IMR-90 (cell line): ENCODE measurements around the gene CCDC144A. TPM values are rescaled to one million over a fixed set of nuclear protein-coding genes. Genes with fewer than 3 reads are reported as not detected.

Experiments
- ATAC-seq: fragments of 200-7000 bp; cut with Tn5 transposase; 2 replicates; pipeline ENCODE4 v1.9.1; 2020; ENCODE audit warnings: low read depth, mild to moderate bottlenecking, moderate library complexity
- BruUV-seq: library from RNA; stranded (reverse); fragments of 400-500 nt; replicated peaks from 2 replicates; lab custom pipeline; 2021; lab: Mats Ljungman, UMichigan
- CTCF ChIA-PET: fragments of 300-600 bp; formaldehyde crosslinking; extraction: SDS; loops from one replicate; lab custom pipeline; 2021; ENCODE audit warnings: antibody characterized with exemption; lab: Yijun Ruan, JAX
- POLR2A ChIA-PET: fragments of 300-600 bp; sonication (Branson Sonifier 250); formaldehyde crosslinking; loops from one replicate; lab custom pipeline; 2022; ENCODE audit warnings: antibody characterized with exemption; ENCODE audit not compliant: unreplicated experiment; lab: Charles Lee
- DNase-seq: peaks from one replicate; pipeline ENCODE4 v3.0.0; 2013
- H2AFZ ChIP-seq: replicated peaks from 2 replicates; pipeline ENCODE3; 2013; ENCODE audit warnings: low read length, mild to moderate bottlenecking; ENCODE audit not compliant: poor library complexity
- H2AK5ac ChIP-seq: 2 replicates; pipeline ENCODE4 v1.6.1; 2013; ENCODE audit warnings: low read depth, low read length, inconsistent platforms
- H2AK9ac ChIP-seq: replicated peaks from 2 replicates; pipeline ENCODE3; 2013; ENCODE audit warnings: mild to moderate bottlenecking, low read depth, low read length, moderate library complexity; ENCODE audit not compliant: poor library complexity
- H2BK120ac ChIP-seq: 2 replicates; pipeline ENCODE4 v1.6.1; 2013; ENCODE audit warnings: low read depth, low read length, inconsistent platforms
- H2BK15ac ChIP-seq: 3 replicates; pipeline ENCODE4 v1.6.1; 2013; ENCODE audit warnings: low read depth, low read length, inconsistent platforms
- H2BK20ac ChIP-seq: 2 replicates; pipeline ENCODE4 v1.6.1; 2013; ENCODE audit warnings: low read depth, mild to moderate bottlenecking, inconsistent platforms, low read length, moderate library complexity
- H2BK5ac ChIP-seq: 2 replicates; pipeline ENCODE4 v1.6.1; 2013; ENCODE audit warnings: mild to moderate bottlenecking, low read depth, low read length, inconsistent platforms; ENCODE audit not compliant: poor library complexity, severe bottlenecking
- H3K14ac ChIP-seq: replicated peaks from 2 replicates; pipeline ENCODE4 v1.6.1; 2013; ENCODE audit warnings: low read depth, low read length, inconsistent platforms
- H3K18ac ChIP-seq: 2 replicates; pipeline ENCODE4 v1.6.1; 2013; ENCODE audit warnings: low read depth, low read length, control low read depth
- H3K23ac ChIP-seq: 2 replicates; pipeline ENCODE4 v1.6.1; 2013; ENCODE audit warnings: low read depth, low read length, inconsistent platforms
- H3K27ac ChIP-seq: 2 replicates; pipeline ENCODE4 v1.5.1; 2013; ENCODE audit warnings: mild to moderate bottlenecking, control low read depth, low read length; ENCODE audit not compliant: insufficient read depth
- H3K27me3 ChIP-seq: 2 replicates; pipeline ENCODE4 v1.6.1; 2013; ENCODE audit warnings: low read length; ENCODE audit not compliant: control insufficient read depth, insufficient read depth
- H3K36me3 ChIP-seq: 2 replicates; pipeline ENCODE4 v1.6.1; 2013; ENCODE audit warnings: low read length, mixed read lengths; ENCODE audit not compliant: control insufficient read depth, insufficient read depth
- H3K4ac ChIP-seq: 2 replicates; pipeline ENCODE4 v1.6.1; 2013; ENCODE audit warnings: low read depth, low read length, inconsistent platforms
- H3K4me1 ChIP-seq: 2 replicates; pipeline ENCODE4 v1.6.1; 2013; ENCODE audit warnings: low read length, mixed read lengths; ENCODE audit not compliant: control insufficient read depth, insufficient read depth
- H3K4me2 ChIP-seq: 2 replicates; pipeline ENCODE4 v1.6.1; 2013; ENCODE audit warnings: low read depth, mild to moderate bottlenecking, control low read depth, low read length, moderate library complexity
- H3K4me3 ChIP-seq: 2 replicates; pipeline ENCODE4 v1.5.1; 2013; ENCODE audit warnings: low read depth, mild to moderate bottlenecking, control low read depth, low read length, moderate library complexity; ENCODE audit not compliant: insufficient read depth
- H3K56ac ChIP-seq: 2 replicates; pipeline ENCODE4 v1.6.1; 2013; ENCODE audit warnings: low read length, inconsistent platforms; ENCODE audit not compliant: insufficient read depth; ENCODE audit errors: extremely low read depth
- H3K79me1 ChIP-seq, 2 experiments: 2 replicates each; pipeline ENCODE4 v1.6.1; 2013; ENCODE audit warnings: low read length in 2 of 2, inconsistent platforms in 1 of 2, low read depth in 1 of 2
- H3K9ac ChIP-seq: 2 replicates; pipeline ENCODE4 v1.6.1; 2013; ENCODE audit warnings: low read depth, low read length, control low read depth
- H3K9me1 ChIP-seq: 2 replicates; pipeline ENCODE4 v1.6.1; 2013; ENCODE audit warnings: low read length, inconsistent platforms; ENCODE audit not compliant: insufficient read depth
- H3K9me3 ChIP-seq: 2 replicates; pipeline ENCODE4 v1.6.1; 2013; ENCODE audit warnings: low read length; ENCODE audit not compliant: control insufficient read depth, insufficient read depth
- H4K20me1 ChIP-seq: 2 replicates; pipeline ENCODE4 v1.6.1; 2013; ENCODE audit warnings: low read length, inconsistent platforms; ENCODE audit not compliant: insufficient read depth
- H4K5ac ChIP-seq: 2 replicates; pipeline ENCODE4 v1.6.1; 2013; ENCODE audit warnings: mild to moderate bottlenecking, low read depth, low read length, control low read depth
- H4K8ac ChIP-seq, 2 experiments: 2 replicates each; pipeline ENCODE4 v1.6.1; 2013; ENCODE audit warnings: low read depth in 2 of 2, low read length in 2 of 2, control low read depth in 1 of 2, inconsistent platforms in 1 of 2
- H4K91ac ChIP-seq: 2 replicates; pipeline ENCODE4 v1.6.1; 2013; ENCODE audit warnings: low read depth, low read length, inconsistent platforms; ENCODE audit not compliant: insufficient read depth
- BHLHE40 ChIP-seq: fragments of 150-350 bp; IDR thresholded peaks from 2 replicates; pipeline ENCODE4 v1.6.1; 2016; ENCODE audit warnings: mild to moderate bottlenecking, low read depth, low read length
- CEBPB ChIP-seq: IDR thresholded peaks from 2 replicates; pipeline ENCODE4 v1.6.1; 2012; ENCODE audit warnings: low read depth, low read length, improper control_type of control experiment
- CHD1 ChIP-seq: IDR thresholded peaks from 2 replicates; pipeline ENCODE4 v1.6.1; 2012; ENCODE audit warnings: low read depth, low read length, improper control_type of control experiment
- FOS ChIP-seq: fragments of 150-350 bp; IDR thresholded peaks from 2 replicates; pipeline ENCODE4 v1.6.1; 2016; ENCODE audit warnings: low read depth, low read length
- MAFK ChIP-seq: IDR thresholded peaks from 2 replicates; pipeline ENCODE4 v1.6.1; 2012; ENCODE audit warnings: low read depth, low read length, improper control_type of control experiment
- MAZ ChIP-seq: IDR thresholded peaks from 2 replicates; pipeline ENCODE4 v1.6.1; 2012; ENCODE audit warnings: low read depth, mild to moderate bottlenecking, low read length, improper control_type of control experiment, moderate library complexity, borderline replicate concordance
- MXI1 ChIP-seq: IDR thresholded peaks from 2 replicates; pipeline ENCODE4 v1.6.1; 2012; ENCODE audit warnings: low read depth, mild to moderate bottlenecking, low read length, moderate library complexity, borderline replicate concordance
- NFE2L2 ChIP-seq: fragments of 150-350 bp; IDR thresholded peaks from 2 replicates; pipeline ENCODE4 v1.6.1; 2016; ENCODE audit warnings: low read depth, mild to moderate bottlenecking, low read length
- POLR2A ChIP-seq: IDR thresholded peaks from 2 replicates; pipeline ENCODE4 v1.6.1; 2012; ENCODE audit warnings: mild to moderate bottlenecking, low read depth, low read length
- RAD21 ChIP-seq: IDR thresholded peaks from 2 replicates; pipeline ENCODE4 v1.6.1; 2012; ENCODE audit warnings: low read length, improper control_type of control experiment
- RCOR1 ChIP-seq: IDR thresholded peaks from 2 replicates; pipeline ENCODE4 v1.6.1; 2012; ENCODE audit warnings: mild to moderate bottlenecking, low read length, improper control_type of control experiment; ENCODE audit not compliant: insufficient replicate concordance
- RFX5 ChIP-seq: IDR thresholded peaks from 2 replicates; pipeline ENCODE4 v1.8.0; 2012; ENCODE audit warnings: low read depth, mild to moderate bottlenecking, low read length, moderate library complexity
- SMC3 ChIP-seq: fragments of 150-350 bp; IDR thresholded peaks from 2 replicates; pipeline ENCODE4 v1.6.1; 2016; ENCODE audit warnings: low read depth, mild to moderate bottlenecking, antibody characterized with exemption, low read length, moderate library complexity
- USF2 ChIP-seq: fragments of 150-350 bp; IDR thresholded peaks from 2 replicates; pipeline ENCODE4 v1.6.1; 2017; ENCODE audit warnings: mild to moderate bottlenecking, antibody characterized with exemption, low read length, low read depth
- WGBS, 2 experiments: methylation state at CpG; one replicate each; pipeline versions ENCODE4 v1.1.5 to v1.1.7; 2013; ENCODE audit warnings: missing lambda C conversion rate in 2 of 2; ENCODE audit not compliant: insufficient read length in 1 of 2; ENCODE audit errors: extremely low coverage in 2 of 2; 5-methylcytosine and 5-hydroxymethylcytosine counted together
- dilution Hi-C: fragments of 300-500 bp; cut with HindIII; formaldehyde crosslinking; loops from one replicate; pipeline ENCODE4 v1.14.3; 2018; ENCODE audit warnings: low sequenced_read_pairs; ENCODE audit not compliant: unreplicated experiment
- in situ Hi-C: fragments of 300-500 bp; cut with MboI; formaldehyde crosslinking; loops from 3 replicates; pipeline ENCODE4 v1.14.3; 2019; ENCODE audit warnings: low sequenced_read_pairs, inconsistent platforms, mixed read lengths
- intact Hi-C: fragments of 100-400 bp; cut with micrococcal nuclease; formaldehyde crosslinking; loops from 2 replicates; pipeline ENCODE4 v1.10.0; 2022
- polyA plus RNA-seq, 3 experiments: library from polyadenylated mRNA; depleted of rRNA; stranded (reverse); fragments of >200 nt; gene quantifications; 2 replicates each; pipeline ENCODE4 v1.2.3, GENCODE V29; 2012; ENCODE audit warnings: low replicate concordance in 1 of 3
- total RNA-seq: library from RNA; depleted of rRNA; stranded (reverse); fragments of >200 nt; gene quantifications from 2 replicates; pipeline ENCODE4 v1.2.3, GENCODE V29; 2012
- TF ChIP-seq, protein P1 (sequence below): conservative IDR thresholded peaks from 2 replicates; pipeline ENCODE4 v1.5.1; 2012; ENCODE audit warnings: mild to moderate bottlenecking, low read depth, low read length, improper control_type of control experiment
- TF ChIP-seq, protein P2 (sequence below): fragments of 150-350 bp; IDR thresholded peaks from 2 replicates; pipeline ENCODE4 v1.6.1; 2016; ENCODE audit warnings: low read depth, mild to moderate bottlenecking, low read length, moderate library complexity, borderline replicate concordance

CCDC144A gene
- total and polyA plus RNA-seq, 2 of the 4 experiments (the other 2 are of a cell fraction), result 0.51 to 1.4 TPM

DNA sequence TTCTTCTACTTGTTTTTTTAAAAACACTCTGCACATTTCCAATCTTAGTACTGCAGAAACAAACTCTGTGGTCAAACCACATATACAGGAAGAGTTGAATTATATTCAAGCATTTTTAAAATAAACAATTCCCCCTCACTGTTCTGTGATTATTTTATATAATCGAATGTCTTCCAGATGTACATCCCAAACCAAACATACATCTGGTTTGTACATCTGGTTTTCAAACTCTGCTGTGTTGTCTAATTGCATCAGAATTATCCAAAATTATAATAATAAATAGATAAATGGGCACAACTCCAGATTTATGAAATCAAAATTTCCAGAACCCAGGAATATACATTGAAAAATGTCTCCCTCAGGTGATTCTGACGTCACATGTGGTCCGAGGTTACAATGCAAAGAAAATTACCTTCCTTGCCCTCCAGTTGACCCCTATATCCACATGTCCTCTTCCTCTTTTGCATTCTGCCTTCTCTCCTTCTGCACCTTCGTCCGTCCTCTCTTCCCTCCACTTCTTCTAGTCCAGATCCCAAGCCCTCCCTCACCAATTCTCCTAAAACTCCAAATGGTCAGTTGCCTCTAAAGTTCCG is 13.3 kb upstream of the CCDC144A start:
- no peak overlapping the region for H4K91ac ChIP-seq
- ChIA-PET POLR2A (no interaction called here), CTCF (no interaction called here)
- no peak overlapping the region for H3K14ac ChIP-seq
- intact Hi-C loops (no loop called here), dilution Hi-C loops (no loop called here), in situ Hi-C loops (no loop called here)
- no peak overlapping the region for H2AK5ac ChIP-seq
- TF ChIP-seq RAD21 (no peak), CEBPB (no peak), MAZ (no peak), RFX5 (no peak), POLR2A (no peak), MAFK (no peak), BHLHE40 (no peak), USF2 (no peak), NFE2L2 (no peak), FOS (no peak), RCOR1 (no peak), CHD1 (no peak), MXI1 (no peak), SMC3 (no peak)
- TF ChIP-seq, protein P1, sequence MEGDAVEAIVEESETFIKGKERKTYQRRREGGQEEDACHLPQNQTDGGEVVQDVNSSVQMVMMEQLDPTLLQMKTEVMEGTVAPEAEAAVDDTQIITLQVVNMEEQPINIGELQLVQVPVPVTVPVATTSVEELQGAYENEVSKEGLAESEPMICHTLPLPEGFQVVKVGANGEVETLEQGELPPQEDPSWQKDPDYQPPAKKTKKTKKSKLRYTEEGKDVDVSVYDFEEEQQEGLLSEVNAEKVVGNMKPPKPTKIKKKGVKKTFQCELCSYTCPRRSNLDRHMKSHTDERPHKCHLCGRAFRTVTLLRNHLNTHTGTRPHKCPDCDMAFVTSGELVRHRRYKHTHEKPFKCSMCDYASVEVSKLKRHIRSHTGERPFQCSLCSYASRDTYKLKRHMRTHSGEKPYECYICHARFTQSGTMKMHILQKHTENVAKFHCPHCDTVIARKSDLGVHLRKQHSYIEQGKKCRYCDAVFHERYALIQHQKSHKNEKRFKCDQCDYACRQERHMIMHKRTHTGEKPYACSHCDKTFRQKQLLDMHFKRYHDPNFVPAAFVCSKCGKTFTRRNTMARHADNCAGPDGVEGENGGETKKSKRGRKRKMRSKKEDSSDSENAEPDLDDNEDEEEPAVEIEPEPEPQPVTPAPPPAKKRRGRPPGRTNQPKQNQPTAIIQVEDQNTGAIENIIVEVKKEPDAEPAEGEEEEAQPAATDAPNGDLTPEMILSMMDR, result no peak
- TF ChIP-seq, protein P2, sequence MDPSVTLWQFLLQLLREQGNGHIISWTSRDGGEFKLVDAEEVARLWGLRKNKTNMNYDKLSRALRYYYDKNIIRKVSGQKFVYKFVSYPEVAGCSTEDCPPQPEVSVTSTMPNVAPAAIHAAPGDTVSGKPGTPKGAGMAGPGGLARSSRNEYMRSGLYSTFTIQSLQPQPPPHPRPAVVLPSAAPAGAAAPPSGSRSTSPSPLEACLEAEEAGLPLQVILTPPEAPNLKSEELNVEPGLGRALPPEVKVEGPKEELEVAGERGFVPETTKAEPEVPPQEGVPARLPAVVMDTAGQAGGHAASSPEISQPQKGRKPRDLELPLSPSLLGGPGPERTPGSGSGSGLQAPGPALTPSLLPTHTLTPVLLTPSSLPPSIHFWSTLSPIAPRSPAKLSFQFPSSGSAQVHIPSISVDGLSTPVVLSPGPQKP, result no peak
- H3K27ac ChIP-seq, result no peak overlapping the region
- H3K4me1 ChIP-seq, result no peaks in the 10 kb centered on the region
- WGBS, 2 experiments, result 57% methylated on average over 4 of the region's 6 CpGs; no CpG with 5 or more reads in 1 of the 2 experiments
- peak; percentile 24; the same call in 1 of the 2 replicates for ATAC-seq
- no peak overlapping the region for H4K5ac ChIP-seq
- no peaks in the 10 kb centered on the region for H3K79me1 ChIP-seq
- no peak overlapping the region for H3K4me3 ChIP-seq
- H3K9ac ChIP-seq, result no peak overlapping the region
- no peak overlapping the region for H2BK120ac ChIP-seq
- no peak overlapping the region for H3K4me2 ChIP-seq
- no peak overlapping the region for H3K18ac ChIP-seq
- no peak overlapping the region for H2AFZ ChIP-seq
- no peak overlapping the region for H2BK5ac ChIP-seq
- H2AK9ac ChIP-seq, result no peak overlapping the region
- peak; percentile 25 for DNase-seq
- BruUV-seq, result no TSS peak
- no peak overlapping the region for H3K23ac ChIP-seq
- no peaks in the 10 kb centered on the region for H3K36me3 ChIP-seq
- no peak overlapping the region for H2BK15ac ChIP-seq
- peaks cover 8% of the 10 kb centered on the region for H3K27me3 ChIP-seq
- no peak overlapping the region for H3K56ac ChIP-seq
- H4K20me1 ChIP-seq, result no peaks in the 10 kb centered on the region
- H3K4ac ChIP-seq, result no peak overlapping the region
- no peak overlapping the region for H4K8ac ChIP-seq
- no peaks in the 10 kb centered on the region for H3K9me1 ChIP-seq
- no peaks in the 10 kb centered on the region for H3K9me3 ChIP-seq
- H2BK20ac ChIP-seq, result no peak overlapping the region
